ENCODE results near the gene WFDC6. TPM values are rescaled to one million over a fixed set of nuclear protein-coding genes. Genes with fewer than 3 reads are reported as not detected.

WFDC6 gene
- total and polyA plus RNA-seq, 2 donors (not counting 1 experiment from before 2014, with no cell fraction given): not detected

- Histone ChIP-seq H3K79me2 (ENCODE audit: control insufficient read depth, insufficient read depth, low read length) (no peaks in the 10 kb centered on the region), H3K9me3 (ENCODE audit: control insufficient read depth, insufficient read depth, low read depth, low read length) (no peaks in the 10 kb centered on the region), H2AFZ (ENCODE audit: low read length) (no peak overlapping the region), H3K36me3 (ENCODE audit: control insufficient read depth, insufficient read depth, low read length) (no peaks in the 10 kb centered on the region), H3K4me3 (replicated peaks in 1 of 4; ENCODE audit: control extremely low read depth in 1 of 4, insufficient read depth in 1 of 4, low read depth in 3 of 4, low read length in 4 of 4) (no peak overlapping the region), H4K20me1 (ENCODE audit: control insufficient read depth, extremely low read depth, insufficient read depth, low read length) (no peaks in the 10 kb centered on the region), H3K27ac (ENCODE audit: insufficient read depth, low read length) (no peak overlapping the region), H3K27me3 (ENCODE audit: control insufficient read depth, insufficient read depth, low read length) (no peaks in the 10 kb centered on the region), H3K4me1 (ENCODE audit: control insufficient read depth, extremely low read depth, insufficient read depth, low read length) (no peaks in the 10 kb centered on the region), H3K9ac (ENCODE audit: insufficient read depth, low read length) (no peak overlapping the region), H3K4me2 (ENCODE audit: extremely low read depth, insufficient read depth, low read length) (no peak overlapping the region)
- DNase-seq (ENCODE audit: low read depth in 2 of 2): no peak
- TF ChIP-seq, protein P1, sequence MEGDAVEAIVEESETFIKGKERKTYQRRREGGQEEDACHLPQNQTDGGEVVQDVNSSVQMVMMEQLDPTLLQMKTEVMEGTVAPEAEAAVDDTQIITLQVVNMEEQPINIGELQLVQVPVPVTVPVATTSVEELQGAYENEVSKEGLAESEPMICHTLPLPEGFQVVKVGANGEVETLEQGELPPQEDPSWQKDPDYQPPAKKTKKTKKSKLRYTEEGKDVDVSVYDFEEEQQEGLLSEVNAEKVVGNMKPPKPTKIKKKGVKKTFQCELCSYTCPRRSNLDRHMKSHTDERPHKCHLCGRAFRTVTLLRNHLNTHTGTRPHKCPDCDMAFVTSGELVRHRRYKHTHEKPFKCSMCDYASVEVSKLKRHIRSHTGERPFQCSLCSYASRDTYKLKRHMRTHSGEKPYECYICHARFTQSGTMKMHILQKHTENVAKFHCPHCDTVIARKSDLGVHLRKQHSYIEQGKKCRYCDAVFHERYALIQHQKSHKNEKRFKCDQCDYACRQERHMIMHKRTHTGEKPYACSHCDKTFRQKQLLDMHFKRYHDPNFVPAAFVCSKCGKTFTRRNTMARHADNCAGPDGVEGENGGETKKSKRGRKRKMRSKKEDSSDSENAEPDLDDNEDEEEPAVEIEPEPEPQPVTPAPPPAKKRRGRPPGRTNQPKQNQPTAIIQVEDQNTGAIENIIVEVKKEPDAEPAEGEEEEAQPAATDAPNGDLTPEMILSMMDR (conservative IDR thresholded peaks at IDR 0.05 in 1 of 2, IDR thresholded peaks at IDR 0.05 in 1 of 2; ENCODE audit: low read depth in 1 of 2, low read length in 2 of 2): no peak
- no peak for TF ChIP-seq EZH2 (IDR thresholded peaks at IDR 0.05; ENCODE audit: low read length, missing control alignments)
Measured at GRCh38 chr20:45564760-45565276, 25.5 kb upstream of the WFDC6 start.

DNA sequence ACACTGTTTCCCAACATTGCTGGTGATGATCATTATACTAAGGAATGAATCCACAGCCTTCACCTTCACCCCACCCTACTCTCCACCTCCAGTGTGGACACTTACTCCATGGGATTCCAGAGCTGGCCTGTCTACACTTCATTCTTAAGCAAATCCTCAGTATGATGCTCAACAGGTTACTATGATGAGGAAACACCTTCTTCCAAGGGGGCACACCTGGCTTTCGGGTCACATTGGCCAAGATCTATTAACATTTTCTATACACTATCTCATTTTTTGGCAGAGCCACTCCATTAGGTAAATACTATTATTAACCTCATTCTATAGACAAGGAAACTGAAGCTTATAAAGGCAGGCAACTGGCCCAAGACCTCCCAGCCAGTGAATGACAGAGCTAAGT, 15.9 kb upstream of the WFDC6 start:
- Histone ChIP-seq H4K20me1 (ENCODE audit: control insufficient read depth, extremely low read depth, insufficient read depth, low read length) (no peaks in the 10 kb centered on the region), H3K4me3 (replicated peaks in 1 of 4; ENCODE audit: control extremely low read depth in 1 of 4, insufficient read depth in 1 of 4, low read depth in 3 of 4, low read length in 4 of 4) (no peak overlapping the region), H3K4me1 (ENCODE audit: control insufficient read depth, extremely low read depth, insufficient read depth, low read length) (no peaks in the 10 kb centered on the region), H3K9me3 (ENCODE audit: control insufficient read depth, insufficient read depth, low read depth, low read length) (no peaks in the 10 kb centered on the region), H3K36me3 (ENCODE audit: control insufficient read depth, insufficient read depth, low read length) (no peaks in the 10 kb centered on the region), H2AFZ (ENCODE audit: low read length) (no peak overlapping the region), H3K27ac (ENCODE audit: insufficient read depth, low read length) (no peak overlapping the region), H3K4me2 (ENCODE audit: extremely low read depth, insufficient read depth, low read length) (no peak overlapping the region), H3K79me2 (ENCODE audit: control insufficient read depth, insufficient read depth, low read length) (no peaks in the 10 kb centered on the region), H3K9ac (ENCODE audit: insufficient read depth, low read length) (no peak overlapping the region), H3K27me3 (ENCODE audit: control insufficient read depth, insufficient read depth, low read length) (no peaks in the 10 kb centered on the region)
- TF ChIP-seq EZH2 (IDR thresholded peaks at IDR 0.05; ENCODE audit: low read length, missing control alignments): no peak
- TF ChIP-seq, protein P1 (conservative IDR thresholded peaks at IDR 0.05 in 1 of 2, IDR thresholded peaks at IDR 0.05 in 1 of 2; ENCODE audit: low read depth in 1 of 2, low read length in 2 of 2): no peak
- no peak for DNase-seq (ENCODE audit: low read depth in 2 of 2)

GRCh38 chr20:45552456-45552855, 13.2 kb upstream of the WFDC6 start:
- Histone ChIP-seq H3K9me3 (ENCODE audit: control insufficient read depth, insufficient read depth, low read depth, low read length) (no peaks in the 10 kb centered on the region), H3K9ac (ENCODE audit: insufficient read depth, low read length) (no peak overlapping the region), H3K79me2 (ENCODE audit: control insufficient read depth, insufficient read depth, low read length) (no peaks in the 10 kb centered on the region), H3K27me3 (ENCODE audit: control insufficient read depth, insufficient read depth, low read length) (no peaks in the 10 kb centered on the region), H3K4me1 (ENCODE audit: control insufficient read depth, extremely low read depth, insufficient read depth, low read length) (no peaks in the 10 kb centered on the region), H3K36me3 (ENCODE audit: control insufficient read depth, insufficient read depth, low read length) (no peaks in the 10 kb centered on the region), H2AFZ (ENCODE audit: low read length) (no peak overlapping the region), H3K4me2 (ENCODE audit: extremely low read depth, insufficient read depth, low read length) (no peak overlapping the region), H3K27ac (ENCODE audit: insufficient read depth, low read length) (no peak overlapping the region), H4K20me1 (ENCODE audit: control insufficient read depth, extremely low read depth, insufficient read depth, low read length) (no peaks in the 10 kb centered on the region), H3K4me3 (replicated peaks in 1 of 4; ENCODE audit: control extremely low read depth in 1 of 4, insufficient read depth in 1 of 4, low read depth in 3 of 4, low read length in 4 of 4) (no peak overlapping the region)
- no peak for TF ChIP-seq EZH2 (IDR thresholded peaks at IDR 0.05; ENCODE audit: low read length, missing control alignments)
- TF ChIP-seq, protein P1 (conservative IDR thresholded peaks at IDR 0.05 in 1 of 2, IDR thresholded peaks at IDR 0.05 in 1 of 2; ENCODE audit: low read depth in 1 of 2, low read length in 2 of 2): no peak
- no peak for DNase-seq (ENCODE audit: low read depth in 2 of 2)
